K562 (cell line): ENCODE results near the gene INPP5D. TPM values are rescaled to one million over a fixed set of nuclear protein-coding genes. Genes with fewer than 3 reads are reported as not detected.

Experiments
- EGR1 ChIP-seq: fragments of 450-650 bp; conservative IDR thresholded peaks from 2 replicates; pipeline ENCODE4 v1.6.1; 2017; ENCODE audit warnings: mild to moderate bottlenecking
- FOS ChIP-seq: IDR thresholded peaks from 3 replicates; pipeline ENCODE4 v1.6.1; 2011; ENCODE audit not compliant: insufficient read length; ENCODE audit errors: extremely low read depth
- KLF1 ChIP-seq: fragments of 450-650 bp; IDR thresholded peaks from 2 replicates; pipeline ENCODE4 v1.6.1; 2016; ENCODE audit warnings: missing genetic modification characterization, missing compliant biosample characterization
- NCOA6 ChIP-seq: fragments of 450-650 bp; IDR thresholded peaks from 2 replicates; pipeline ENCODE4 v1.6.1; 2017; ENCODE audit warnings: mild to moderate bottlenecking
- POLR2B ChIP-seq: fragments of 450-650 bp; IDR thresholded peaks from 2 replicates; pipeline ENCODE4 v1.6.1; 2018; ENCODE audit warnings: low read depth; ENCODE audit not compliant: partially characterized antibody
- SMAD2 ChIP-seq: fragments of 150-350 bp; IDR thresholded peaks from 2 replicates; pipeline ENCODE4 v1.6.1; 2014; ENCODE audit warnings: low read depth, mild to moderate bottlenecking, low read length
- SMARCA4 ChIP-seq: fragments of 450-650 bp; IDR thresholded peaks from 2 replicates; pipeline ENCODE4 v1.6.1; 2016
- TAF9B ChIP-seq: fragments of 450-650 bp; IDR thresholded peaks from 2 replicates; pipeline ENCODE4 v1.6.1; 2018; ENCODE audit warnings: mild to moderate bottlenecking; ENCODE audit not compliant: partially characterized antibody
- TCFL5 ChIP-seq: fragments of 250-450 bp; sonication (Bioruptor Pico); conservative IDR thresholded peaks from 2 replicates; pipeline ENCODE4 v1.6.1; 2021; ENCODE audit warnings: mild to moderate bottlenecking, moderate library complexity, matching md5 sums
- polyA plus RNA-seq, 8 experiments: library from polyadenylated mRNA; depleted of rRNA in 4 of 8; stranded (reverse) in 5 of 8; unstranded in 3 of 8; fragments of >200 nt; fragmentation: Nextera tagmentation in 2 of 8; fragmentation: Illumina TruSeq in 1 of 8; extraction: Ambion mirVana in 2 of 8; extraction: Trizol in 1 of 8; gene quantifications; 2 replicates each; pipeline versions ENCODE4 v1.2.1 to v1.2.3, GENCODE V29; 2011 to 2014; ENCODE audit warnings: inconsistent platforms in 1 of 8, missing spikeins in 1 of 8
- total RNA-seq, 7 experiments: library from RNA; depleted of rRNA in 6 of 7; stranded (reverse); fragments of >200 nt in 6 of 7; fragmentation: Illumina TruSeq in 2 of 7; extraction: Trizol in 2 of 7; gene quantifications; 2 replicates each; pipeline versions ENCODE4 v1.2.1 to v1.2.3, GENCODE V29; 2011 to 2021; ENCODE audit warnings: low replicate concordance in 1 of 7
- TF ChIP-seq, protein P1 (sequence below): sonication (generic); formaldehyde crosslinking; IDR thresholded peaks from 2 replicates; pipeline ENCODE4 v1.8.1; 2023; ENCODE audit warnings: missing genetic modification reagents, mild to moderate bottlenecking, borderline replicate concordance
- TF ChIP-seq, protein P2 (sequence below): IDR thresholded peaks from 3 replicates; pipeline ENCODE4 v1.6.1; 2011; ENCODE audit warnings: borderline replicate concordance, mild to moderate bottlenecking, moderate library complexity; ENCODE audit not compliant: insufficient read length; ENCODE audit errors: extremely low read depth
- TF ChIP-seq, protein P3 (sequence below): fragments of 450-650 bp; IDR thresholded peaks from 2 replicates; pipeline ENCODE4 v1.7.1; 2018; ENCODE audit warnings: mild to moderate bottlenecking, low read depth; ENCODE audit not compliant: partially characterized antibody
- TF ChIP-seq, protein P4 (sequence below), 2 experiments: fragments of 450-650 bp; conservative IDR thresholded peaks; 2 replicates each; pipeline ENCODE4 v1.6.1; 2017; ENCODE audit warnings: mild to moderate bottlenecking in 2 of 2, moderate library complexity in 2 of 2
- TF ChIP-seq, protein P5 (sequence below): sonication (generic); formaldehyde crosslinking; IDR thresholded peaks from 2 replicates; pipeline ENCODE4 v1.9.0; 2022; ENCODE audit warnings: mild to moderate bottlenecking, missing genetic modification reagents

INPP5D gene
- total and polyA plus RNA-seq, 9 of the 15 experiments (the other 6 are each of a cell fraction or from before 2014, with no cell fraction given) = 0.55 to 6.2 (median 2.2) TPM

DNA sequence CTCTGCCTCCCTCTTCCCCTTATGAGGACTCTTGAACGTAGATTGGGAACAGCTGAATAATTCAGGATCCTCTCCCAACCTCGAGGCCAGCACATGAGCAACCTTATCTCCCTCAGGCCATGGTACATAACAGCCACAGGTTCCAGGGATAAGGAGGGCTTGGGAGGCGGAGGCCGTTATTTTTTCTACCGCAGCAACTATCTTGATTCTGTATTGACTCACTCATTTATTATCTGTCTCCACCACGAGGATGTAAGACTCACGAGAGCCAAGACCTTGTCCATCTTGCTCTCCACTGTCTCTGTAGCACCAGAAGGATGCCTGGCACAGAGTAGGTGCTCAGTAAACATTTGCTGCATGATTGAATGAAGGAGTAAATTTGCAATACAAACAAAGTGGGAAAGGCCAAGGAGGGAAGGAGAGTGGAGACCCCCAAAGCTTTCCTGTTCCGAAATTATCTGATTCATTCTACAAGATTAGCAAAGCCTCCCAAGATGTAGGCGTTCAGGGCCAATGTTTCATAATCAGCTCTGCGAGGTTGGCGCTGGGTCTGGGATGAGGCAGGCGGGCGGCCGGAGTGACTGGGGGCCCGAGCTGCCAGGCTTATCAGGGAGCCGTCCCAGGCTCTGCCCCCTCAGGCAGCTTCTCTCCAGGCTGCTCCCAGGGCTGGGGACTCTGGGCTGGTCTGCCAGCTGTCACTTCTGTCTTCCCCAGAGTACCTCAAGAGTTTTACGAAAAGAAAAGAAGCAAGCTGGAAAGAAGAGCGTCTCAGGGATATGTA is 31.6 kb downstream of the INPP5D start (continued):
- TF ChIP-seq, protein P1, sequence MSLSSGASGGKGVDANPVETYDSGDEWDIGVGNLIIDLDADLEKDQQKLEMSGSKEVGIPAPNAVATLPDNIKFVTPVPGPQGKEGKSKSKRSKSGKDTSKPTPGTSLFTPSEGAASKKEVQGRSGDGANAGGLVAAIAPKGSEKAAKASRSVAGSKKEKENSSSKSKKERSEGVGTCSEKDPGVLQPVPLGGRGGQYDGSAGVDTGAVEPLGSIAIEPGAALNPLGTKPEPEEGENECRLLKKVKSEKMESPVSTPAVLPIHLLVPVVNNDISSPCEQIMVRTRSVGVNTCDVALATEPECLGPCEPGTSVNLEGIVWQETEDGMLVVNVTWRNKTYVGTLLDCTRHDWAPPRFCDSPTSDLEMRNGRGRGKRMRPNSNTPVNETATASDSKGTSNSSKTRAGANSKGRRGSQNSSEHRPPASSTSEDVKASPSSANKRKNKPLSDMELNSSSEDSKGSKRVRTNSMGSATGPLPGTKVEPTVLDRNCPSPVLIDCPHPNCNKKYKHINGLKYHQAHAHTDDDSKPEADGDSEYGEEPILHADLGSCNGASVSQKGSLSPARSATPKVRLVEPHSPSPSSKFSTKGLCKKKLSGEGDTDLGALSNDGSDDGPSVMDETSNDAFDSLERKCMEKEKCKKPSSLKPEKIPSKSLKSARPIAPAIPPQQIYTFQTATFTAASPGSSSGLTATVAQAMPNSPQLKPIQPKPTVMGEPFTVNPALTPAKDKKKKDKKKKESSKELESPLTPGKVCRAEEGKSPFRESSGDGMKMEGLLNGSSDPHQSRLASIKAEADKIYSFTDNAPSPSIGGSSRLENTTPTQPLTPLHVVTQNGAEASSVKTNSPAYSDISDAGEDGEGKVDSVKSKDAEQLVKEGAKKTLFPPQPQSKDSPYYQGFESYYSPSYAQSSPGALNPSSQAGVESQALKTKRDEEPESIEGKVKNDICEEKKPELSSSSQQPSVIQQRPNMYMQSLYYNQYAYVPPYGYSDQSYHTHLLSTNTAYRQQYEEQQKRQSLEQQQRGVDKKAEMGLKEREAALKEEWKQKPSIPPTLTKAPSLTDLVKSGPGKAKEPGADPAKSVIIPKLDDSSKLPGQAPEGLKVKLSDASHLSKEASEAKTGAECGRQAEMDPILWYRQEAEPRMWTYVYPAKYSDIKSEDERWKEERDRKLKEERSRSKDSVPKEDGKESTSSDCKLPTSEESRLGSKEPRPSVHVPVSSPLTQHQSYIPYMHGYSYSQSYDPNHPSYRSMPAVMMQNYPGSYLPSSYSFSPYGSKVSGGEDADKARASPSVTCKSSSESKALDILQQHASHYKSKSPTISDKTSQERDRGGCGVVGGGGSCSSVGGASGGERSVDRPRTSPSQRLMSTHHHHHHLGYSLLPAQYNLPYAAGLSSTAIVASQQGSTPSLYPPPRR (CRISPR knock-in tag) = peak; percentile 73; the same call in 1 of the 2 replicates
- TF ChIP-seq FOS (no peak), NCOA6 (no peak), TAF9B (peak; percentile 60), EGR1 (peak; percentile 38; the same call in 1 of the 2 replicates), TCFL5 (CRISPR knock-in tag) (no peak), SMAD2 (no peak), KLF1 (no peak), POLR2B (no peak), SMARCA4 (peak; percentile 98)
- TF ChIP-seq, protein P2, sequence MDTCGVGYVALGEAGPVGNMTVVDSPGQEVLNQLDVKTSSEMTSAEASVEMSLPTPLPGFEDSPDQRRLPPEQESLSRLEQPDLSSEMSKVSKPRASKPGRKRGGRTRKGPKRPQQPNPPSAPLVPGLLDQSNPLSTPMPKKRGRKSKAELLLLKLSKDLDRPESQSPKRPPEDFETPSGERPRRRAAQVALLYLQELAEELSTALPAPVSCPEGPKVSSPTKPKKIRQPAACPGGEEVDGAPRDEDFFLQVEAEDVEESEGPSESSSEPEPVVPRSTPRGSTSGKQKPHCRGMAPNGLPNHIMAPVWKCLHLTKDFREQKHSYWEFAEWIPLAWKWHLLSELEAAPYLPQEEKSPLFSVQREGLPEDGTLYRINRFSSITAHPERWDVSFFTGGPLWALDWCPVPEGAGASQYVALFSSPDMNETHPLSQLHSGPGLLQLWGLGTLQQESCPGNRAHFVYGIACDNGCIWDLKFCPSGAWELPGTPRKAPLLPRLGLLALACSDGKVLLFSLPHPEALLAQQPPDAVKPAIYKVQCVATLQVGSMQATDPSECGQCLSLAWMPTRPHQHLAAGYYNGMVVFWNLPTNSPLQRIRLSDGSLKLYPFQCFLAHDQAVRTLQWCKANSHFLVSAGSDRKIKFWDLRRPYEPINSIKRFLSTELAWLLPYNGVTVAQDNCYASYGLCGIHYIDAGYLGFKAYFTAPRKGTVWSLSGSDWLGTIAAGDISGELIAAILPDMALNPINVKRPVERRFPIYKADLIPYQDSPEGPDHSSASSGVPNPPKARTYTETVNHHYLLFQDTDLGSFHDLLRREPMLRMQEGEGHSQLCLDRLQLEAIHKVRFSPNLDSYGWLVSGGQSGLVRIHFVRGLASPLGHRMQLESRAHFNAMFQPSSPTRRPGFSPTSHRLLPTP = no peak
- TF ChIP-seq, protein P3, sequence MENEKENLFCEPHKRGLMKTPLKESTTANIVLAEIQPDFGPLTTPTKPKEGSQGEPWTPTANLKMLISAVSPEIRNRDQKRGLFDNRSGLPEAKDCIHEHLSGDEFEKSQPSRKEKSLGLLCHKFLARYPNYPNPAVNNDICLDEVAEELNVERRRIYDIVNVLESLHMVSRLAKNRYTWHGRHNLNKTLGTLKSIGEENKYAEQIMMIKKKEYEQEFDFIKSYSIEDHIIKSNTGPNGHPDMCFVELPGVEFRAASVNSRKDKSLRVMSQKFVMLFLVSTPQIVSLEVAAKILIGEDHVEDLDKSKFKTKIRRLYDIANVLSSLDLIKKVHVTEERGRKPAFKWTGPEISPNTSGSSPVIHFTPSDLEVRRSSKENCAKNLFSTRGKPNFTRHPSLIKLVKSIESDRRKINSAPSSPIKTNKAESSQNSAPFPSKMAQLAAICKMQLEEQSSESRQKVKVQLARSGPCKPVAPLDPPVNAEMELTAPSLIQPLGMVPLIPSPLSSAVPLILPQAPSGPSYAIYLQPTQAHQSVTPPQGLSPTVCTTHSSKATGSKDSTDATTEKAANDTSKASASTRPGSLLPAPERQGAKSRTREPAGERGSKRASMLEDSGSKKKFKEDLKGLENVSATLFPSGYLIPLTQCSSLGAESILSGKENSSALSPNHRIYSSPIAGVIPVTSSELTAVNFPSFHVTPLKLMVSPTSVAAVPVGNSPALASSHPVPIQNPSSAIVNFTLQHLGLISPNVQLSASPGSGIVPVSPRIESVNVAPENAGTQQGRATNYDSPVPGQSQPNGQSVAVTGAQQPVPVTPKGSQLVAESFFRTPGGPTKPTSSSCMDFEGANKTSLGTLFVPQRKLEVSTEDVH = no peak
- TF ChIP-seq, protein P4, sequence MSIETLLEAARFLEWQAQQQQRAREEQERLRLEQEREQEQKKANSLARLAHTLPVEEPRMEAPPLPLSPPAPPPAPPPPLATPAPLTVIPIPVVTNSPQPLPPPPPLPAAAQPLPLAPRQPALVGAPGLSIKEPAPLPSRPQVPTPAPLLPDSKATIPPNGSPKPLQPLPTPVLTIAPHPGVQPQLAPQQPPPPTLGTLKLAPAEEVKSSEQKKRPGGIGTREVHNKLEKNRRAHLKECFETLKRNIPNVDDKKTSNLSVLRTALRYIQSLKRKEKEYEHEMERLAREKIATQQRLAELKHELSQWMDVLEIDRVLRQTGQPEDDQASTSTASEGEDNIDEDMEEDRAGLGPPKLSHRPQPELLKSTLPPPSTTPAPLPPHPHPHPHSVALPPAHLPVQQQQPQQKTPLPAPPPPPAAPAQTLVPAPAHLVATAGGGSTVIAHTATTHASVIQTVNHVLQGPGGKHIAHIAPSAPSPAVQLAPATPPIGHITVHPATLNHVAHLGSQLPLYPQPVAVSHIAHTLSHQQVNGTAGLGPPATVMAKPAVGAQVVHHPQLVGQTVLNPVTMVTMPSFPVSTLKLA (conservative IDR thresholded peaks at IDR 0.05) = peak; percentile 57 to 86; a peak in 3 of 4 replicates
- TF ChIP-seq, protein P5, sequence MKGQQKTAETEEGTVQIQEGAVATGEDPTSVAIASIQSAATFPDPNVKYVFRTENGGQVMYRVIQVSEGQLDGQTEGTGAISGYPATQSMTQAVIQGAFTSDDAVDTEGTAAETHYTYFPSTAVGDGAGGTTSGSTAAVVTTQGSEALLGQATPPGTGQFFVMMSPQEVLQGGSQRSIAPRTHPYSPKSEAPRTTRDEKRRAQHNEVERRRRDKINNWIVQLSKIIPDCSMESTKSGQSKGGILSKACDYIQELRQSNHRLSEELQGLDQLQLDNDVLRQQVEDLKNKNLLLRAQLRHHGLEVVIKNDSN (CRISPR knock-in tag) = no peak
